ENCODE results near the gene CDC42BPB.
A peak's percentile ranks its signal among the peaks of the same experiment; 100 is the strongest.

The CDC42BPB gene

GRCh38 chr14:103094406-103095209, 37.3 kb upstream of the CDC42BPB start, which contains the start of gene EXOC3L4:
Gene EXOC3L4, plus strand, starts transcription at chr14:103094725. Its CDS starts 5,495 bp downstream, at chr14:103100220.
- no peak for DNase-seq (ENCODE audit: low read depth)

DNA sequence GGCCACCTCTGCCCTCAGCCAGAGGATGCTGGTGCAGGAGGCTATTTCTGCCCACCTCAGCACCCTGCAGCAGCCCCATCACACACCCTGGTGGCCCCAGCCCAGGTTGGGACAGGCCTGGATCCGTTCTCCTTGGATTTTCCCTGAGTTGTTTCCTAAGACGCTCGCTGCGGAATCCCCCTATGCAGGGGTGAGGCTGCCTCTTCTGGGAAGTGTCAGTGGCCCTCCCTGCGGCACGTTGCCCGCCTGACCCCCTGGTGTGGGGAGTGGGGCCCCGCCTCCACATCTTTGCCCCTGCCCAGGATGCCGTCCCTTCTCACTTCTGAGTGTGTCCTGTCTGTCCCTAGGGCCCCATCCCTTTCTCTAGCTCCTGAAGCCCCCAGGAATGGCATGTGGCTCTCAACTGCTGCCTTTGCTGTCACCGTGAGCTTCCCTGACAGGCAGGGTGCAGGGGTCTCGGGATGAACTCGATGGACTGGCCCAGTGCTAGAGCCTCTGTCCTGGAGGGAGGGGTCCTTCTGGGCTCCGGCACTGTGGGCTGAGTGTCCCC, 36.6 kb upstream of the CDC42BPB start:
- DNase-seq (ENCODE audit: low read depth), result no peak

DNA sequence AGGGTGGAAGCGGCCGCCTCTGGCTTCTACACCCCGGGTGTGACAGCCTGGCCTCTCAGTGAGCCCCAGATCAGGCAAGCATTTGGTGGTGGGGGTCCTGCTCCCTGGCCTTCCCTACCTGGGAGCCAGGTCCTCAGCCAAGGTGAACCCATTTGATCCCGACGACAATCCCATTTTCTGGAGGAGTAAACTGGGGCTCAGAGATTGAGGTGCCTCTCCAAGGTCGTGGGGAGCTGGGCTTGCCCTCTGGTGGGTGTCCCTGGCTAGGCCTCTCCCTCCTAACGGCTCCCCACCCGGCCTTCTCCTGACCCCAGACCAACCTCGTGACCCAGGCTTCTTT, 34.5 kb upstream of the CDC42BPB start:
- no peak for DNase-seq (ENCODE audit: low read depth)

- peak; percentile 61 for DNase-seq (ENCODE audit: low read depth)
Observed at GRCh38 chr14:103091041-103091882, 33.9 kb upstream of the CDC42BPB start.

DNA sequence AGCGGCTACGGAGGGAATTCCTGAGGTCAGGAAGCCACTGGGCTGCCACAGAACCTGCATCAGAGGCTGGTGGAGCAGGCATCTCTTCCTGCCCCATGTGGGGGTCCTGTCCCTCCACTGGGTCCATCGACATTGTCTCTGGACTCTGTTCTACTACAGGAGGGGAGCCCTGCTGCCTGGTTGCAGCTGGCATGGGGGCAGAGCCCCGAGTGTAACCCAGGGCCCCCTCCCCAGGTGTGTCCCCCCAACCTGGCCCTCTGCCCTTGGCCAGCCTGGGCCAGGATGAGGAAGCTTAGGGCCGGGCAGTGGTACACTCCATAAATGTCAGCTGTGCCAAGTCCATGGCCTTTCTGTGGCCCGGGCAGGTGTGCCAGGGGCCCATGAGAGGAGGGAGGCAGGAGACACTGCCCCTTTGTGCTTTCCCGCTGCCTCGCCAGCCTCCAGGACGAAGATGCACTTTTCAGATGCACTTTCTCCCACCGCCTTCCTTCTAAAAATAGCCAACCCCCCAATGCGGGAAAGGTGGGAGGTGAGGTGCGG, 33.2 kb upstream of the CDC42BPB start:
- no peak for DNase-seq (ENCODE audit: low read depth)

DNA sequence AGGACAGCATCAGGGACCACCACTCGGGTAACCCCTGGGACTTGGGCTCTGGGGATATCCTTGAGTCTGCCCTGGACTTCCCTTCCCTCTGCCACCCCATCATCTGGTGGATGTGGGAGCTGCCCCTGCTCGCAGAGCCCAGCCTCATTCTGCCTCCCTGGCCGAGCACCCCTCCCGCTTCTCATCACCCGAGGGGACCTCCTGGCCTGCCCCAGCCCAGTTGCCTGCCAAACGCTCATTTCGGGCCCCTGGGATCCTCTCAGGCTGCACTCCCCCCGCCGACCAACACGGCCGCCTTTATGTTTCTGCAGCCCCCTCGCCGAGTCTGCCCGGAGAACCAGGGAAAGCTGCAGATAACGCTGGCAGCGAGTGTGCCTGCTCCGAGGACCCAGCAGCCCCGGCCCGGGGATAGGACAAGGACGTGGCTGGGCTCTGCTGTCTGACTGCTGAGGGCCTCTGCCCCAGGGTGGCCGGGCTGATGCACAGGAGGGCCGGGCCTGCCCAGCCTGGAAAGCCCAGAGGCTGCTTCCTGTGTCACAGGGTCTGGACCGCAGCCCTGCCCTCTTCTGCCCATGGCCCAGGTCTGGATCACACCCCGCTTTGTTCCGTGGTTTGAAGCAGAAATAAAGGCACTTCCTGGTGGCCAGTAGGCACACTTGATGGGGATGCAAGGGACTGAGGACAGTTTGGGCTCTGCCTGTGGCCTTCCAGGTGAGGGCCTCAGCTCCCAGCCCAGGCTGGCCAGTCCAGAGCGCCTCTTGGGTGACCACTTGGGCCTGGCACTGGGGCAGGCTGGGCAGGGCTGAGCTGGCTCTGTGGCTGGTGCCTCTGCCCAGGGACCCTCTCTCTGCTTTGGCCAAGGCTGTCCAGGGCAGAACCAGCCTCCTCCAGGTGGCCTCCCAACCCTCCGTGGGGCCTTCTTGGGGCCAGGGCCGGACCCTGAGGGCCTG, 32.3 kb upstream of the CDC42BPB start:
- DNase-seq (ENCODE audit: low read depth), result no peak

- DNase-seq (ENCODE audit: low read depth), result no peak
Observed at GRCh38 chr14:103088921-103089320, 31.6 kb upstream of the CDC42BPB start.

- DNase-seq (ENCODE audit: low read depth), result no peak
Observed at GRCh38 chr14:103087343-103087835, 30.0 kb upstream of the CDC42BPB start.

DNA sequence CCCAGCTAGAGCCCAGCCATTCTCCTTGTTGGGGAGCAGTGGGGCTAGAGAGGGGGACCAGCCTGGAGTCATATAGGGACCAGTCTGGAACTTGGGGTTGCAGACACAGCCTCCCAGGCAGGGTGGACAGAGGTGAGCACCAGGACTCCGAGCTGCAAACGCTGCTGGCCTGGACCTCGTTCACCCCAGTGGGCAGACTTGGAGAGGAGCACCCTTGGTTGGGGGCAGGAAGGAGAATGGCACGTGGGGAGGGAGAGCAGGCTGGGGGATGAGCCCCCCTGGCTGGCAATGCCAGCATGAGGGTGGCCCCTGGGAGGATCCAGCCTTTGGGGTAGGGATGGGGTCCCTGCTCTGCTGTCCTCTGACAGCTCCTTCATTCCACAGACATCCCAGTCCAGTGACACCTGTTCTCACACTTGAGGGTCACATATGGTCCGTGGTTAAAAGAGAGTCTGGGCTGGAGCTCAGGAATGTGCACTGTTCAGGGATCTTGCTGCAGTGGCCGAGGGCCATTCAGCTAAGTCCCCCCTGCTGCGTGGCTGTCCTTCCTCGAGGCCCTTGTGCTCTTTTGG, 29.5 kb upstream of the CDC42BPB start:
- no peak for DNase-seq (ENCODE audit: low read depth)

- DNase-seq (ENCODE audit: low read depth), result no peak
Observed at GRCh38 chr14:103085106-103086091, 28.1 kb upstream of the CDC42BPB start.

GRCh38 chr14:103084021-103084919, 26.9 kb upstream of the CDC42BPB start, which contains the start of gene LBHD2:
Gene LBHD2, plus strand, starts transcription at chr14:103084210. Its CDS starts 1,803 bp downstream, at chr14:103086013.
- DNase-seq (ENCODE audit: low read depth), result no peak

- no peak for DNase-seq (ENCODE audit: low read depth)
Observed at GRCh38 chr14:103081951-103082350, 24.6 kb upstream of the CDC42BPB start.

DNA sequence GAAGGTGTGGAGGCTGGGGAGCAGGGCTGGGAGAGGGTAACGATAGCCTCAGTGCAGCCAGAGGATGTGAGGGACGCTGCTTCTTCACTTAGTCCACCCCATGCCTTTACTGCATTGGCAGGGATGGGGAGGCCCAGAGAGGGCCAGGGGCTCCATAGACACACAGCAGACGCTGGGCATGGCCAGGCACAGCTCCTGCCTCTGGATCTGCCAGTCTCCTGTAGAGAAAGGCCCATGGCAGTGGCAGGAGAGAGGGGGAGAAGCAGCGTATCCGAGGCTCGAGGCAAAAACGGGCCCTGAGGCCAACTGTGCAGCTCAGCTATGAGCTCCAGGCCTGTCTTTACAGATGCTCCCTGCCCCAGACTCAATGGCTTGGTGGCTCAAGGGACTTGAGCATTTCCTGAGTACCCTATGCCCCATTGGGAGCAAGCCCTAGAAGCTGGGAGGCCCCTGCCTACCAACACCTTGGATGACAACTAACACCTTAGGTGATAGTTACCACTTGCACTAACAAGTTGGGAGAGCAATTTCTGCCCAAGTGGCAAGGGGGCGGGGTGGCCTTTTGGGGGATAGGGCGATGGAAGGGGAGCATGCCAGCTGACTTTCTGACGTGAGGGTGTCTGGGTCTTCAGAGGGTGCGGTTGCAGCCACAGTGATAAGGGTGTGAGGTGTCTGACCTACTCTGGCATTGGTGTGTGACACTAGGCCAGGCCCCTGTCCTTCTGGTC, 21.7 kb upstream of the CDC42BPB start:
- no peak for DNase-seq (ENCODE audit: low read depth)

DNA sequence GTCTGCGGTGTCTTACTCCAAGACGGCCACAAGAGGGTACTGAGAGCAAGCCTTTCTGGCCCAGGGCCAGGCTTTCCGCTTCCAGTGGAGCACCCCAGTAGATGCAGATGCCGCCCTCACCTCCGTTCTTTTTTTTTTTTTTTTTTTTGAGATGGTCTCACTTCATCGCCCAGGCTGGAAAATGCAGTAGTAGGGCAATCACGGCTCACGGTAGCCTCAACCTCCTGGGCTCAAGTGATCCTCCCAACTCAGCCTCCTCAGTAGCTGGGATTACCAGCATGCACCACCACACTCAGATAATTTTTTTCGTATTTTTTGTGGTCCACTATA, 21.0 kb upstream of the CDC42BPB start:
- DNase-seq (ENCODE audit: low read depth), result peak; percentile 40

GRCh38 chr14:103074729-103075367, 17.5 kb upstream of the CDC42BPB start:
- no peak for DNase-seq (ENCODE audit: low read depth)

- no peak for DNase-seq (ENCODE audit: low read depth)
Observed at GRCh38 chr14:103073876-103074728, 16.8 kb upstream of the CDC42BPB start.
